Inflammatory macrophage treated with lipopolysaccharide for 1 hour (primary cell): Measurements from ENCODE around the gene CYP17A1.
"Not testable (repeated sequence)": the region's sequence is repeated elsewhere in the genome, so short reads cannot be mapped to it uniquely, and the experiment has no call there.

ENCODE experiments used
- DNase-seq, 2 donors: peaks; one replicate each; pipeline ENCODE4 v3.0.0-alpha.2; 2020 to 2022

The CYP17A1 gene

DNA sequence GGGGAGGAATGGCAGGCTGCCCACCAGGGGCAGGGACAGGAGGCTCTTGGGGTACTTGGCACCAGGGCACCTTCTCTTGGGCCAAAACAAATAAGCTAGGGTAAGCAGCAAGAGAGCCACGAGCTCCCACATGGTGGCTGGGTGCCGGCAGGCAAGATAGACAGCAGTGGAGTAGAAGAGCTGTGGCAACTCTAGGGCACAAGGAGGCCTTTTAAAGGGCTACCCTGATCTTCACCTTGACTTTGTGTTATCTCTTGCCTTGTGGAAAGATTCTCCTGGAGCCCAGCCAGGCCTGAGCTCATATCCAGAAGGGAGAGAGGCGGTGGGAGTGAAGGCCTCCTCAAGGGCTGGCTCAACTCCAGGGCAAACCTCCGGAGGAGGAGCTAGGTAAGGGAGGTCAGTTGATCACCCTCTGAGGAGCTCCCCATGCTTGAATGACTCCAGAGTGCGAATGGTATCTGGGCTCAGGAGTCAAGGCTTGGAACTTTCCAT lies at the start of gene CYP17A1:
Gene CYP17A1, minus strand, starts transcription at position 184 of the 492 bp plus-strand sequence. Its CDS starts 52 bp downstream, at position 132.
- DNase-seq = peak in 1 of 2 donors; percentile 27

DNA sequence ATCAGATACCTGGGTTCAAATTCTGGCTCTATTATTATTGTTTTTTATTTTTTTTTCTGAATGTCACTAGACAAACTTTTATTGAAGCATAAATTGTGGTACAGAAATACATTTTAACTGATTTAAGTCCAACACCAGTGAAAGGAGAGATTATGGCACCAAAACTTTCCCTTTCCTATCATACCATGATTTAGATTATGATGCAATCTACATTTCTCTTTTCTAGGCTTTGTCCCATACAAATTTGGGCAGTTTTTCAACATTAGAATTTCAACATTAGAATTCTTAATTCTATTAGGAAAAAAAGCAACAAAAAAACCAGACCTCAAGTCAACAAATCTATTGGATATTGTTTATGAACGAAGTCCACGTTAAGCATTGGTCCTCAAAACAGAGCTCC lies 43.0 kb upstream of the CYP17A1 start:
- no peak for DNase-seq

DNA sequence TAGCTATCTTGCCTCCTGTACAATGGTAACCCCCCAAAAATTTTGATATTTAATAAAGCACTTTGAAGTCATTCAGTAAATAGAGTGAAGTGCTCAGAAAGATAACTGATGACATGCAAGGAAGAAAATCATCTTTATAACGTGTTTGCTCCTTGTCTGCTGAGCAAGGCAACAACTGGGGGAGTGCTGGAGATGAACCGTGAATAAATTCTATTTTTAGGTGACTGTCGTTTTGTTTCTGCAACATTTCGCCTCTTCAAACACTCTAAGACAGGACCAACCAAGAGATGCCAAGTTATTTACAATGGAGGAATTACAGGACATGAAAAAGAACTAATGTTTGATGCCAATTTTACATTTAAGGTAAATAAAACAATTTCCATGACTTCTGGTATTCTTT lies 41.4 kb upstream of the CYP17A1 start:
- DNase-seq = no peak

DNA sequence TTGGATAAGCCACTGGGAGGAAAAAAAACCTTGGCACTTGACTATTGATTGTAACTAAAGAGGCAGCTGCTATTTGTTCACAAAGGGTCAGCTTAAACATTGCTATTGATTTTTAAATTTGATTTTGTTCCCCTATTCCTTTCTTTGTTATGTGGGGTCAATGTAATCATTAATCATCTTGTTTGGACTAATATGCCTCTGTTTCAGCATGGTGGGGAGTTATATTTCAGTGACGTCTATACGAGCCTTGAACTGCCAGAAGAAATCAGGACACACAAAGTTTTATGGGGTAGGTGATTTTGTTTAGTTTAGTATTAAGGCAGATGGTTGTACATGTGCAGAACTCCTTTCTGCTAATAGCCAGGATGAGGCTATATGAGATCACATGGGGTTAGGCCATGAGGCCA lies 39.5 kb upstream of the CYP17A1 start:
- no peak for DNase-seq

DNA sequence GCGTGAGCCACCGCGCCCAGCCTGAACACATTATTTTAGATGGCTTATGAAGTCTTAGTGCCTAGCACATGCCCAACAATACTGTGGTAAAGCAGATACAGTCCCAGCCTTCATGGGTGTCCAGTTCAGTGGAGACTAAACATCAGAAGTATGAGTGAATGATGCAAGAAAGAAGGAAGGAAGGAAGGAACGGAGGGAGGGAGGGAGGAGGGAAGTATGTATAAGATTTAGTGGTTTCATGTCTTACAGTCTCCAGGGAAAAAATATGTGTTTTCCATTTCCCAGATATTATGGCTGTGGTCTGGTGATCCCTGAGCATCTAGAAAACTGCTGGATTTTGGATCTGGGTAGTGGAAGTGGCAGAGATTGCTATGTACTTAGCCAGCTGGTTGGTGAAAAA lies 35.0 kb upstream of the CYP17A1 start:
- DNase-seq = no peak

DNA sequence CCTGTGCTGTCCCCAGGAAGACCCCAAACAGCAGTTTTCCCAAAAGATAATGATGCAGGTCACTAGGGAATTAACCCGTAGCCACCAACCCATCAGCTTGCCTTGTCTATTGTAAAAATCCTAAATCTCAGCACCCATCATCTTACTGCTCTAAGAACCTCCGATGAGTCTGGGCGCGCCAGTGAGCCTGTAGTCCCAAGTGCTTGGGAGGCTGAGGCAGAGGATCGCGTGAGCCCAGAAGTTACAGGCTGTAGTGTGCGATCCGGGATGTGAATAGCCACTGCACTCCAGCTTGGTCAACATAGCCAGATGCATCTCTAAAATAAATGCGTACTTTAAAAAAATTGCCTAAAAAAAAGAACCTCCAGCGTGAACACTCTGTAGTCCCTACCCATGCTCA lies 33.0 kb upstream of the CYP17A1 start:
- no peak for DNase-seq

DNA sequence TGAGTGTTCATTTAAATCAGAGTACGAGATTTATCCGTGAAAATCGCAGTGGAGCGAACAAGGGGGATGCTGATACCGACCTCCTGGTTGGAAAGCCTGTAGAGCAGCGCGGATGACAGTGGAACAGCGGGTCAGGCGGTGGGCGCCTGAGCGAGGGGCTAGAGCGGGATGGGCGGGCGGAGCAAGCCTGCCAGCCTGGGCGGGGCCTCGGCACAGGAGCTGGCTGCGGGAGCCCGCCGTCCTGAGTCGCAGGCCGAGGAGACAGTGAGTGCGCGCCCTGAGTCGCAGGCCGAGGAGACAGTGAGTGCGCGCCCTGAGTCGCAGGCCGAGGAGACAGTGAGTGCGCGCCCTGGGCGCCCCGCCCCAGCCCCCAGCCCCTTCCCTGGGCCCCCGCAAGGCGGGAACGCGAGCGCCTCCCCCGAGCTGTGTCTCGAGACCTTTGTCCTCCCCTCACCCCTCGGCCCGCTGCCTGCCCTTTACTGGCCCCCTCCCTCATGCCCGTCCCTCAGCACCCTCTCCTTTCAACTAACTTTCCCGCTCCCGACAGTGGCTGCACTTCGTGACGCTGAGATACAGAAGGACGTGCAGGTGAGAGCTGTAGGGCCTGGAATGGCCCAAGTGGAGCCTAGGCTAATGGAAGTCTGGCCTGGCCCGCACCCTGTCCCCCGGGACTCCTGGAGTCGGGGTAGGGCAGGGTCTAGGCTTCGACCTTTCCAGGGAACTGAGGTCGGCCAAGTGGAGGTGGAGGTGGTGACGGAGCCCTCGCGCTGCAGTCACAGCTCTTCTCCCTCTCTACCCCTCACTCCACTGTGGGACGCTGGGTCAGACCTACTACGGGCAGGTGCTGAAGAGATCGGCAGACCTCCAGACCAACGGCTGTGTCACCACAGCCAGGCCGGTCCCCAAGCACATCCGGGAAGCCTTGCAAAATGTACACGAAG lies 32.3 kb upstream of the CYP17A1 start, which contains the start of gene AS3MT:
Gene AS3MT, plus strand, starts transcription at position 213 of the 941 bp plus-strand sequence. Its CDS starts 123 bp downstream, at position 336.
- DNase-seq = no peak

DNA sequence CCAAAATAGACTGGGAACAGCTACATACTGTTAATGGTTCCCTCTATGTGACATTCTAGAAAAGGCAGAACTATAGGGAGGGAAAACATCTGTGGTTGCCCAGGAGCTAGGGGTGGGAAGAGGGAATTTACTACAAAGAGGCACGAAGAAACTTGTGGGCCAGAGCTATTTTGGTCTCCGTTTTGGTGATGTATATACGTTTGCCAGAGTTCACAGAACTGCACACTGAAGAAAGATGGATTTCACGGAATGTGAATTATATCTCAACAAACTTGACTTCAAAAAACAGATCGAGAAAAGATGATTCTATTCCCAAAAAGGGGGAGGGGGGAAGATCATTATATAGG lies 31.7 kb upstream of the CYP17A1 start:
- DNase-seq = no peak

- no peak for DNase-seq
These were observed 28.4 kb upstream of the CYP17A1 start for GRCh38 chr10:102865620-102866019.

DNA sequence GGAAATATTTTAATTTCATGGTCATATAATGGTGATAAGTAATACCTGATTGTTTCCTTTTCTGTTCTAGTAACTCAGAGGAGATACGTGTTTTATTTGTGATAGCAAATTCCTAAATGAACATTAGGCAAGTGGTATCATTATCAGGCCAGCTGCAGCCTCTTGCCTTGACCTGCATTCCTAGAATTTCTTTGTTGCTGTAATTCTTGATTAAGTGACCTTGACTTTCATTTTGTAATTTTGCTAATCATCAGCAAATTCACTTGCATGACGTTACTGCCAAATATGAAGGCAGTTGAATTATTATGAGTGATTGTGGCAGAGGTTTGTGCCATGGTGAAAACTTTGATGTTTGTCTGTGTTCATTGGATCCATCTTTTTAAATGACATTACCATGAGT lies 26.4 kb upstream of the CYP17A1 start:
- DNase-seq = no peak

GRCh38 chr10:102859911-102860310 lies 22.7 kb upstream of the CYP17A1 start:
- no peak for DNase-seq

DNA sequence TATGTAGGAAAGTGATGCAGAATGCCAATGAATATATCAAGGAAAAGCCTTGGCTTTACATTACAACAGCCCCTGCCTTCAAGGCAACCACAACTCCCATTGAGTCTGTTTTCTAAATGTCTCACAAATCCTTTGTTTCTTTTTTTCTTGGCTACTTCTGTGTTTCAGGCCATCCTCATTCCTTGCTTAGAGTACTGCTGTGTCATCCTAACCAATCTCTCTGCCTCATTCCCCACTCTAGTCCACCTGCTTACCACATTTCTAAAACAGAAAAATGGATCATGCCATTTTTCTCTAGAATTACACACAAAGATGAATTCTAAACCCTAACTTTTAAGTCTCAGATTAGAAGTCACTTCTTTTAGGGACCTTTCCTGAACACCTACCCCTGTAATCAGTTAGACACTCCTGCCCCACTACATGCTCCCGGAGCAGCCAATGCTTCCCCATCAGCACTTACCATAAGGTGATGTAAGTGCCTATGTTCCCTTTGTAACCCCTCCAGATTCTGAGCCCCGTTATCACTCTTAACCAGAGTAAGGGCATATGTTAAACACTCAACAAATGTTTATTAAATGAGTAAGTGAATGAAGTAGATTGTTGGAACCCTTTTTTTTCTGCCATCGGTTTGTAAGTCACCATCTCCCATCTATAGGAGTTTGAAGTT lies 19.7 kb upstream of the CYP17A1 start:
- DNase-seq = no peak

- DNase-seq = not testable (repeated sequence)
These were observed 18.7 kb upstream of the CYP17A1 start for GRCh38 chr10:102855731-102856436.

DNA sequence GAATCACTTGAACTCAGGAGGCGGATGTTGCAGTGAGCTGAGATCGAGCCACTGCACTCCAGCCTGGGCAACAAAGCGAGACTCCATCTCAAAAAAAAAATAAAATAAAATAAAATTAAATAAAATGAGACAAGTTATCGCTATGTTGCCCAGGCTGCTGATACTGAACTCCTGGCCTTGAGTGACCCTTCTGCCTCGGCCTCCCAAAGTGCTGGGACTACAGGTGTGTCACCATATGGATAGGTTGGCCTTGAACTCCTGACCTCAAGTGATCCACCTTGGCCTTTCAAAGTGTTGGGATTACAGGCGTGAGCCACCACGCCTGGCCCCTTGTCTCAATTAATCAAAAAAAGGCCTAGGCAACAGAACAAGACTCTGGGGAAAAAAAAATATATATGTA lies 16.0 kb upstream of the CYP17A1 start:
- DNase-seq = not testable (repeated sequence)

DNA sequence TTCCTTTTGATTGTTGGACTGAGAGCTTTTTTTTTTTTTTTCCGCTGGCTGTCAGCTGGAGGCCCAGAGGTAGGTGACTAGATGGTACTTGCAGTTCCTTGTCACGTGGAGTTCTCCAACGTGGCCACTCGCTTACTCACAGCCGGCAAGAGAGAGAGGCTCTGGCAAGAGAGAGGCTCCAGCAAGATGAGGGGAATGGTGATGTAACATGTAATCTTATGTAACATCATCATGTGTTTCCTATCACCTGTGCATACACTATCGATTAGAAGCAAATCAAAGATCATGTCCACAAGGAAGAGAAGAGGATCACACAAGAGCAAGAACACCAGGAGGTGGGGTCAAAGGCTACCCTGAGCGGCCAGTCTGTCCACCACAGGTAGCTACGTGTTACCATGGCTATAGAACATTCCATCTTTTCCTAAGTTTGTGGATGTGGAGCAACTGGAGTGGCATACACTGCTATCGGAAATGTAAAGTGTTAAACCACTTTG lies 12.9 kb upstream of the CYP17A1 start:
- no peak for DNase-seq

GRCh38 chr10:102845352-102845902 lies 8.2 kb upstream of the CYP17A1 start:
- no peak for DNase-seq

DNA sequence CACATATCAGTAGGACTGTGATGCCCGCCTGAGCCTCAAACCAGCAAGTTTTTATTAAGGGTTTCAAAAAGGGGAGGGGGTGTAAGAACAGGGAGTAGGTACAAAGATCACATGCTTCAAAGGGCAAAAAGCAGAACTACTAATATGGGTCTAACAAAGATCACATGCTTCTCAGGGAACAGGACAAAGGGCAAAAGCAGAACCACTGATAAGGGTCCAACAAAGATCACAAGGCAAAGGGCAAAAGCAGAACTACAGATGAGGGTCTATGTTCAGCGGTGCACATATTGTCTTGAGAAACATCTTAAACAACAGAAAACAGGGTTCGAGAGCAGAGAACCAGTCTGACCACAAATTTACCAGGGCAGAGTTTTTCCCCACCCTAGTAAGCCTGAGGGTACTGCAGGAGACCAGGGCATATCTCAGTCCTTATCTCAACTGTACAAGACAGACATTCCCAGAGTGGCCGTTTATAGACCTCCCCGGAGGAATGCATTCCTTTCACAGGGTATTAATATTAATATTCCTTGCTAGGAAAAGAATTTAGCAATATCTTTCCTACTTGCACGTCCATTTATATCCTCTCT lies 7.1 kb upstream of the CYP17A1 start:
- not testable (repeated sequence) for DNase-seq

DNA sequence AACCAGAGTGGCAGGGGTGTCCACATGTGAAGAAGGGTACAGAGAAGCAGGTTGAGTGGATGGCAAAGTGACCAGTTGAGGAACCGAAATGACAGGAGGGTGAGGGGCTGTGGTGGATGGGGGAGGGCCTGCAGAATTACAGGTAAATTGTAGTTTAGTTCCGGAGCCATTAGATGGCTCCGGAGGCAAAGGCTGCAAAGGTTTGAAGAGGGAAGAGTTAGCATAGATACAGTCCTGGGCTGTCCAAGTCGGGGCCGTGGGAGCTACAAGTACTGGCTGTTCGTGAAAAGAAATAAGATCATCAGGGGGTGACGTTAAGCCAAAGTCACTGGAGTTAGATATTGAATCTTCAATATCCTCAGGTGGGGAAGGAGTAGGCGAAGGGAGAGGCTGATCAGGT lies 5.9 kb upstream of the CYP17A1 start:
- DNase-seq = not testable (repeated sequence)

GRCh38 chr10:102841827-102842345 lies 4.7 kb upstream of the CYP17A1 start:
- no peak for DNase-seq

GRCh38 chr10:102838276-102838927 lies 1.2 kb upstream of the CYP17A1 start:
- not testable (repeated sequence) for DNase-seq

GRCh38 chr10:102835007-102835482 lies 2.2 kb downstream of the CYP17A1 start:
- DNase-seq = peak; percentile 49 to 93
